SJSA1 (cell line): ENCODE data around the gene DHX36. TPM values are rescaled to one million over a fixed set of nuclear protein-coding genes. Genes with fewer than 3 reads are reported as not detected.

Source experiments
- DNase-seq, 2 experiments: peaks; one replicate each; pipeline ENCODE4 v3.0.0-alpha.2; 2015 to 2020; ENCODE audit warnings: low spot score in 2 of 2, low read depth in 1 of 2
- H3K27ac ChIP-seq: fragments of 250-450 bp; sonication (Bioruptor Pico); 2 replicates; pipeline ENCODE4 v1.5.1; 2020; ENCODE audit warnings: mild to moderate bottlenecking, moderate library complexity
- H3K27me3 ChIP-seq: fragments of 250-450 bp; sonication (Bioruptor Pico); replicated peaks from 2 replicates; pipeline ENCODE4 v1.5.1; 2020; ENCODE audit warnings: mild to moderate bottlenecking, moderate library complexity
- H3K36me3 ChIP-seq: fragments of 250-450 bp; sonication (Bioruptor Pico); 2 replicates; pipeline ENCODE4 v1.5.1; 2020; ENCODE audit warnings: mild to moderate bottlenecking
- H3K4me1 ChIP-seq: fragments of 250-450 bp; sonication (Bioruptor Pico); replicated peaks from 2 replicates; pipeline ENCODE4 v1.6.1; 2021; ENCODE audit warnings: mild to moderate bottlenecking
- H3K4me3 ChIP-seq: fragments of 250-450 bp; sonication (Bioruptor Pico); 2 replicates; pipeline ENCODE4 v1.5.1; 2020; ENCODE audit warnings: mild to moderate bottlenecking
- H3K9me3 ChIP-seq: fragments of 250-450 bp; sonication (Bioruptor Pico); replicated peaks from 2 replicates; pipeline ENCODE4 v1.5.1; 2020; ENCODE audit warnings: mild to moderate bottlenecking
- total RNA-seq: library from RNA; depleted of rRNA; stranded (reverse); fragments of >200 nt; shearing (Covaris generic); gene quantifications from 2 replicates; pipeline ENCODE4 v1.2.3, GENCODE V29; 2014; rRNA removed

The DHX36 gene
- total RNA-seq, 1 experiment from 2014 or later: 23.4 TPM

- no peak overlapping the region for H3K4me3 ChIP-seq
- no peaks in the 10 kb centered on the region for H3K27me3 ChIP-seq
- H3K9me3 ChIP-seq: no peaks in the 10 kb centered on the region
- H3K36me3 ChIP-seq: 0 out of 2 replicates have a peak, but pooled peaks cover 5% of the 10 kb centered on the region
- peaks cover 5% of the 10 kb centered on the region; the same call in 1 of the 2 replicates for H3K4me1 ChIP-seq
- H3K27ac ChIP-seq: no peak overlapping the region
- DNase-seq: no peak
Measured at GRCh38 chr3:154225536-154225935, 98.8 kb downstream of the DHX36 start.

GRCh38 chr3:154224866-154225265, 99.4 kb downstream of the DHX36 start:
- Histone ChIP-seq H3K36me3 (0 out of 2 replicates have a peak, but pooled peaks cover 5% of the 10 kb centered on the region), H3K4me3 (no peak overlapping the region), H3K27me3 (no peaks in the 10 kb centered on the region), H3K4me1 (peaks cover 5% of the 10 kb centered on the region; the same call in 1 of the 2 replicates), H3K27ac (no peak overlapping the region), H3K9me3 (no peaks in the 10 kb centered on the region)
- no peak for DNase-seq

- H3K36me3 ChIP-seq: 0 out of 2 replicates have a peak, but pooled peaks cover 3% of the 10 kb centered on the region
- peaks cover 5% of the 10 kb centered on the region; the same call in 1 of the 2 replicates for H3K4me1 ChIP-seq
- H3K27ac ChIP-seq: no peak overlapping the region
- no peaks in the 10 kb centered on the region for H3K27me3 ChIP-seq
- DNase-seq: no peak
- no peaks in the 10 kb centered on the region for H3K9me3 ChIP-seq
- no peak overlapping the region for H3K4me3 ChIP-seq
Measured at GRCh38 chr3:154224366-154224765, 99.9 kb downstream of the DHX36 start.

GRCh38 chr3:154223519-154223918, 100.8 kb downstream of the DHX36 start:
- Histone ChIP-seq H3K9me3 (no peaks in the 10 kb centered on the region), H3K4me3 (no peak overlapping the region), H3K4me1 (peaks cover 2% of the 10 kb centered on the region; the same call in 1 of the 2 replicates), H3K27me3 (no peaks in the 10 kb centered on the region), H3K36me3 (0 out of 2 replicates have a peak, but pooled peaks cover 2% of the 10 kb centered on the region), H3K27ac (no peak overlapping the region)
- no peak for DNase-seq

Other genes with a start within 250 kb of the DHX36 start
- 12.0 and 14.9 TPM in 2 replicates for gene ARHGEF26, start 203.1 kb downstream of the DHX36 start, total RNA-seq
- not detected in 2 replicates for gene GPR149, start 105.7 kb upstream of the DHX36 start, total RNA-seq